Fibroblast of villous mesenchyme (primary cell): ENCODE data around the gene CYP2W1. TPM values are rescaled to one million over a fixed set of nuclear protein-coding genes. Genes with fewer than 3 reads are reported as not detected.

Experiments used
- DNase-seq: peaks from one replicate; pipeline ENCODE4 v3.0.0-alpha.2; 2010; ENCODE audit warnings: low read depth
- H3K4me3 ChIP-seq: 2 replicates; pipeline ENCODE4 v1.5.1; 2011; ENCODE audit warnings: low read depth, mild to moderate bottlenecking, low read length
- CTCF ChIP-seq: IDR thresholded peaks from 2 replicates; pipeline ENCODE4 v1.5.1; 2012; ENCODE audit warnings: low read depth, mild to moderate bottlenecking, low read length; ENCODE audit not compliant: insufficient read depth
- total RNA-seq: library from RNA; depleted of rRNA; stranded (reverse); fragments of >200 nt; gene quantifications from 2 replicates; pipeline ENCODE4 v1.2.3, GENCODE V29; 2012

CYP2W1 gene
- total RNA-seq, 1 donor: under 0.01 TPM

- DNase-seq: no peak
- TF ChIP-seq CTCF: no peak
- H3K4me3 ChIP-seq: no peak overlapping the region
These were observed 4.9 kb downstream of the CYP2W1 start for GRCh38 chr7:987909-988308.

- no peak for DNase-seq
- no peak for TF ChIP-seq CTCF
- H3K4me3 ChIP-seq: no peak overlapping the region
These were observed 5.5 kb downstream of the CYP2W1 start for GRCh38 chr7:988426-988911.

GRCh38 chr7:988963-989529 lies 6.1 kb downstream of the CYP2W1 start:
- H3K4me3 ChIP-seq: no peak overlapping the region
- DNase-seq: no peak
- TF ChIP-seq CTCF: no peak

GRCh38 chr7:990352-990932 lies 7.5 kb downstream of the CYP2W1 start:
- no peak for TF ChIP-seq CTCF

GRCh38 chr7:990933-991728 lies 8.2 kb downstream of the CYP2W1 start:
- no peak for DNase-seq
- H3K4me3 ChIP-seq: no peak overlapping the region

More at GRCh38 chr7:990352-990932, 7.5 kb downstream of the CYP2W1 start:
- DNase-seq: no peak
- no peak overlapping the region for H3K4me3 ChIP-seq

More at GRCh38 chr7:990933-991728, 8.2 kb downstream of the CYP2W1 start:
- TF ChIP-seq CTCF: no peak
